H1 (cell line): ENCODE data around the gene KDM6A. TPM values are rescaled to one million over a fixed set of nuclear protein-coding genes. Genes with fewer than 3 reads are reported as not detected.

Experiments used
- CTCF ChIA-PET: fragments of 300-600 bp; sonication (Branson Sonifier 250); formaldehyde crosslinking; loops from one replicate; lab custom pipeline; 2021; ENCODE audit not compliant: partially characterized antibody; lab: Charles Lee
- POLR2A ChIA-PET: fragments of 300-600 bp; sonication (Branson Sonifier 250); formaldehyde crosslinking; loops from one replicate; lab custom pipeline; 2021; ENCODE audit warnings: inconsistent platforms; ENCODE audit not compliant: partially characterized antibody; lab: Charles Lee
- DNase-seq, 2 experiments: peaks; one replicate each; pipeline versions ENCODE4 v3.0.0 to v3.0.0-alpha.2; 2010 to 2022; ENCODE audit warnings: low spot score in 2 of 2, low read depth in 1 of 2, mixed read lengths in 1 of 2
- FAIRE-seq: peaks from 2 replicates; lab custom pipeline; 2011; peaks lifted over from hg19 to GRCh38; lab: Jason Lieb, UNC
- H2AFZ ChIP-seq: 2 replicates; pipeline ENCODE4 v1.8.1; 2012; ENCODE audit warnings: low read length, inconsistent platforms
- H2AK5ac ChIP-seq: 2 replicates; pipeline ENCODE4 v1.6.1; 2013; ENCODE audit warnings: low read depth, low read length
- H2BK120ac ChIP-seq: replicated peaks from 2 replicates; pipeline ENCODE3; 2013; ENCODE audit warnings: low read depth, low read length, inconsistent platforms
- H2BK12ac ChIP-seq: 2 replicates; pipeline ENCODE4 v1.6.1; 2013; ENCODE audit warnings: low read depth, low read length
- H2BK15ac ChIP-seq: 2 replicates; pipeline ENCODE4 v1.6.1; 2013; ENCODE audit warnings: low read length
- H2BK20ac ChIP-seq: 2 replicates; pipeline ENCODE4 v1.6.1; 2013; ENCODE audit warnings: low read length
- H2BK5ac ChIP-seq: 2 replicates; pipeline ENCODE4 v1.6.1; 2013; ENCODE audit warnings: low read depth, low read length
- H3K14ac ChIP-seq: 2 replicates; pipeline ENCODE4 v1.6.1; 2013; ENCODE audit warnings: inconsistent platforms; ENCODE audit not compliant: insufficient read length
- H3K18ac ChIP-seq: 2 replicates; pipeline ENCODE4 v1.6.1; 2013; ENCODE audit warnings: low read length; ENCODE audit errors: extremely low read depth
- H3K23ac ChIP-seq: 2 replicates; pipeline ENCODE4 v1.6.1; 2013; ENCODE audit warnings: inconsistent platforms; ENCODE audit not compliant: insufficient read length
- H3K23me2 ChIP-seq: 2 replicates; pipeline ENCODE4 v1.6.1; 2013; ENCODE audit warnings: low read depth, low read length
- H3K27ac ChIP-seq: 2 replicates; pipeline ENCODE4 v1.6.1; 2011; ENCODE audit warnings: low read depth, low read length, inconsistent platforms
- H3K27me3 ChIP-seq, 4 experiments: replicated peaks in 1 of 4; 1 replicate in 1 of 4; 2 replicates in 3 of 4; pipeline versions ENCODE4 v1.6.1 to v1.8.1; 2011 to 2013; ENCODE audit warnings: low read length in 3 of 4, mild to moderate bottlenecking in 3 of 4, inconsistent platforms in 2 of 4, mixed read lengths in 2 of 4, moderate library complexity in 1 of 4; ENCODE audit not compliant: control insufficient read depth in 3 of 4, insufficient read depth in 3 of 4; ENCODE audit errors: extremely low read depth in 1 of 4
- H3K36me3 ChIP-seq, 4 experiments: 2 replicates each; pipeline versions ENCODE4 v1.6.1 to v1.8.1; 2011 to 2013; ENCODE audit warnings: mild to moderate bottlenecking in 4 of 4, low read length in 3 of 4, moderate library complexity in 2 of 4, control low read depth in 1 of 4, inconsistent platforms in 1 of 4; ENCODE audit not compliant: insufficient read depth in 4 of 4, control insufficient read depth in 2 of 4
- H3K4ac ChIP-seq: replicated peaks from 2 replicates; pipeline ENCODE3; 2013; ENCODE audit warnings: low read length, low read depth, mixed read lengths, inconsistent platforms; ENCODE audit not compliant: insufficient read length
- H3K4me1 ChIP-seq, 4 experiments: replicated peaks in 1 of 4; 1 replicate in 1 of 4; 2 replicates in 3 of 4; pipeline versions ENCODE4 v1.6.1 to v1.8.1; 2011 to 2013; ENCODE audit warnings: low read length in 3 of 4, inconsistent platforms in 2 of 4, mixed read lengths in 1 of 4; ENCODE audit not compliant: insufficient read depth in 4 of 4, control insufficient read depth in 3 of 4
- H3K4me2 ChIP-seq, 2 experiments: 2 replicates each; pipeline versions ENCODE4 v1.6.1 to v1.8.1; 2011 to 2013; ENCODE audit warnings: low read depth in 2 of 2, low read length in 2 of 2, control low read depth in 1 of 2, inconsistent platforms in 1 of 2, mild to moderate bottlenecking in 1 of 2; ENCODE audit not compliant: insufficient read depth in 1 of 2
- H3K4me3 ChIP-seq, 4 experiments: fragments of 200-600, 300-600 bp in 1 of 4; sonication (generic), shearing (Covaris generic), sonication (Bioruptor Twin) in 1 of 4; 2 replicates each; pipeline versions ENCODE4 v1.5.1 to v1.8.1; 2011 to 2016; ENCODE audit warnings: low read length in 4 of 4, low read depth in 3 of 4, control low read depth in 2 of 4, inconsistent platforms in 2 of 4, mild to moderate bottlenecking in 2 of 4, mixed read lengths in 1 of 4, moderate library complexity in 1 of 4; ENCODE audit not compliant: insufficient read depth in 2 of 4; ENCODE audit errors: extremely low read depth in 1 of 4
- H3K56ac ChIP-seq: replicated peaks from 2 replicates; pipeline ENCODE3; 2013; ENCODE audit warnings: low read depth, mild to moderate bottlenecking, mixed read lengths, low read length, inconsistent platforms; ENCODE audit not compliant: insufficient read length
- H3K79me1 ChIP-seq: 2 replicates; pipeline ENCODE4 v1.6.1; 2013; ENCODE audit warnings: low read depth, low read length, control low read depth
- H3K79me2 ChIP-seq, 2 experiments: 2 replicates each; pipeline versions ENCODE4 v1.6.1 to v1.8.1; 2012 to 2013; ENCODE audit warnings: low read length in 2 of 2, mild to moderate bottlenecking in 2 of 2, inconsistent platforms in 1 of 2; ENCODE audit not compliant: insufficient read depth in 2 of 2, control insufficient read depth in 1 of 2
- H3K9ac ChIP-seq, 4 experiments: replicated peaks in 1 of 4; 1 replicate in 1 of 4; 2 replicates in 3 of 4; pipeline versions ENCODE4 v1.6.1 to v1.8.1; 2011 to 2013; ENCODE audit warnings: low read depth in 3 of 4, low read length in 3 of 4, control low read depth in 2 of 4, mild to moderate bottlenecking in 2 of 4, moderate library complexity in 2 of 4, inconsistent platforms in 1 of 4; ENCODE audit errors: extremely low read depth in 1 of 4
- H3K9me3 ChIP-seq, 2 experiments: 2 replicates each; pipeline versions ENCODE4 v1.6.1 to v1.8.1; 2012 to 2013; ENCODE audit warnings: mild to moderate bottlenecking in 2 of 2, moderate library complexity in 2 of 2, control low read depth in 1 of 2, inconsistent platforms in 1 of 2, low read depth in 1 of 2, low read length in 1 of 2, mixed read lengths in 1 of 2; ENCODE audit not compliant: insufficient read depth in 2 of 2
- H4K20me1 ChIP-seq, 2 experiments: replicated peaks in 1 of 2; 2 replicates each; pipeline versions ENCODE3 to v1.8.1; 2011 to 2013; ENCODE audit warnings: inconsistent platforms in 2 of 2, low read length in 2 of 2, mild to moderate bottlenecking in 1 of 2; ENCODE audit not compliant: insufficient read depth in 2 of 2, control insufficient read depth in 1 of 2
- H4K5ac ChIP-seq: 2 replicates; pipeline ENCODE4 v1.6.1; 2013; ENCODE audit warnings: low read length, low read depth, mixed read lengths, inconsistent platforms; ENCODE audit not compliant: insufficient read length
- H4K8ac ChIP-seq: 2 replicates; pipeline ENCODE4 v1.8.0; 2013; ENCODE audit warnings: mild to moderate bottlenecking, moderate library complexity, low read length, inconsistent platforms; ENCODE audit not compliant: insufficient read depth; ENCODE audit errors: extremely low read depth
- H4K91ac ChIP-seq: replicated peaks from 2 replicates; pipeline ENCODE3; 2013; ENCODE audit warnings: low read length, mixed read lengths, inconsistent platforms; ENCODE audit not compliant: insufficient read length
- ASH2L ChIP-seq: fragments of 200-600, 300-600 bp; sonication (generic); IDR thresholded peaks from one replicate; pipeline ENCODE4 v1.7.1; 2017; ENCODE audit warnings: low read length
- BRCA1 ChIP-seq: IDR thresholded peaks from 2 replicates; pipeline ENCODE4 v1.6.1; 2012; ENCODE audit warnings: low read depth, low read length, improper control_type of control experiment
- CEBPB ChIP-seq: IDR thresholded peaks from 2 replicates; pipeline ENCODE4 v1.6.1; 2012; ENCODE audit warnings: low read depth, low read length
- FOSL1 ChIP-seq: IDR thresholded peaks from 2 replicates; pipeline ENCODE4 v1.6.1; 2011; ENCODE audit warnings: mild to moderate bottlenecking, low read depth, low read length, moderate library complexity; ENCODE audit not compliant: insufficient read depth
- GABPA ChIP-seq: IDR thresholded peaks from 2 replicates; pipeline ENCODE4 v1.6.1; 2011; ENCODE audit warnings: mild to moderate bottlenecking, low read length, moderate library complexity, borderline replicate concordance; ENCODE audit not compliant: insufficient read depth
- JUN ChIP-seq: IDR thresholded peaks from 2 replicates; pipeline ENCODE4 v1.6.1; 2011; ENCODE audit warnings: low read depth, mild to moderate bottlenecking, improper control_type of control experiment, low read length
- MAFK ChIP-seq: IDR thresholded peaks from 2 replicates; pipeline ENCODE4 v1.6.1; 2012; ENCODE audit warnings: low read depth, mild to moderate bottlenecking, improper control_type of control experiment, low read length
- NRF1 ChIP-seq: IDR thresholded peaks from 2 replicates; pipeline ENCODE4 v1.6.1; 2011; ENCODE audit warnings: mild to moderate bottlenecking, low read depth, low read length, improper control_type of control experiment
- POLR2AphosphoS5 ChIP-seq: IDR thresholded peaks from 2 replicates; pipeline ENCODE4 v1.6.1; 2011; ENCODE audit warnings: low read depth, low read length
- RBBP5 ChIP-seq: IDR thresholded peaks from 2 replicates; pipeline ENCODE4 v1.7.1; 2012; ENCODE audit warnings: low read depth, mild to moderate bottlenecking, inconsistent platforms, low read length, moderate library complexity, borderline replicate concordance
- SAP30 ChIP-seq: fragments of 300-600 bp; sonication (generic); IDR thresholded peaks from 2 replicates; pipeline ENCODE4 v1.7.1; 2012; ENCODE audit warnings: low read length, moderate library complexity, mild to moderate bottlenecking, inconsistent platforms; ENCODE audit not compliant: insufficient read depth, insufficient replicate concordance
- SIRT6 ChIP-seq: IDR thresholded peaks from one replicate; pipeline ENCODE4 v1.7.1; 2012; ENCODE audit warnings: low read length, inconsistent platforms
- SIX5 ChIP-seq: IDR thresholded peaks from 2 replicates; pipeline ENCODE4 v1.6.1; 2011; ENCODE audit warnings: mild to moderate bottlenecking, low read depth, low read length
- SP4 ChIP-seq: IDR thresholded peaks from 2 replicates; pipeline ENCODE4 v1.6.1; 2012; ENCODE audit warnings: low read length, inconsistent platforms
- SRF ChIP-seq: IDR thresholded peaks from 2 replicates; pipeline ENCODE4 v1.6.1; 2011; ENCODE audit warnings: mild to moderate bottlenecking, low read depth, low read length, moderate library complexity
- TAF7 ChIP-seq: optimal IDR thresholded peaks from 2 replicates; pipeline ENCODE3; 2011; ENCODE audit warnings: low read depth, mild to moderate bottlenecking, inconsistent platforms, low read length, moderate library complexity, borderline replicate concordance
- TEAD4 ChIP-seq: IDR thresholded peaks from 2 replicates; pipeline ENCODE4 v1.6.1; 2012; ENCODE audit warnings: low read depth, low read length, inconsistent platforms, mixed read lengths
- WGBS, 2 experiments: shearing (Covaris generic) in 1 of 2; methylation state at CpG; one replicate each; pipeline versions ENCODE4 v1.1.6 to v1.1.7; 2013 to 2015; ENCODE audit warnings: low lambda C conversion rate in 2 of 2, mixed read lengths in 2 of 2, inconsistent platforms in 1 of 2, low coverage in 1 of 2, missing lambda C conversion rate in 1 of 2; ENCODE audit not compliant: insufficient replicate concordance in 2 of 2, insufficient coverage in 1 of 2, insufficient read length in 1 of 2; ENCODE audit errors: extremely low coverage in 1 of 2, missing lambda C conversion rate in 1 of 2; 5-methylcytosine and 5-hydroxymethylcytosine counted together
- polyA plus RNA-seq, 7 experiments: library from polyadenylated mRNA; depleted of rRNA in 3 of 7; stranded (reverse) in 5 of 7; unstranded in 2 of 7; fragments of >200 nt in 5 of 7; fragments of 200-250 nt in 2 of 7; gene quantifications; 1 replicate in 5 of 7; 2 replicates in 1 of 7; 4 replicates in 1 of 7; pipeline versions ENCODE4 v1.2.1 to v1.2.3, GENCODE V29; 2011 to 2013; ENCODE audit warnings: missing spikeins in 2 of 7, mixed read lengths in 2 of 7
- total RNA-seq: library from RNA; stranded (reverse); fragmentation: NEBNext Ultra II Directional; extraction: Animal tissue kit (Norgen Biotek cat#: 25700); gene quantifications from 2 replicates; pipeline ENCODE4 v1.2.1, GENCODE V29; 2021

KDM6A gene
- total and polyA plus RNA-seq, 2 of the 8 experiments (the other 6 are each of a cell fraction or from before 2014, with no cell fraction given): 43.5 to 58.4 TPM

DNA sequence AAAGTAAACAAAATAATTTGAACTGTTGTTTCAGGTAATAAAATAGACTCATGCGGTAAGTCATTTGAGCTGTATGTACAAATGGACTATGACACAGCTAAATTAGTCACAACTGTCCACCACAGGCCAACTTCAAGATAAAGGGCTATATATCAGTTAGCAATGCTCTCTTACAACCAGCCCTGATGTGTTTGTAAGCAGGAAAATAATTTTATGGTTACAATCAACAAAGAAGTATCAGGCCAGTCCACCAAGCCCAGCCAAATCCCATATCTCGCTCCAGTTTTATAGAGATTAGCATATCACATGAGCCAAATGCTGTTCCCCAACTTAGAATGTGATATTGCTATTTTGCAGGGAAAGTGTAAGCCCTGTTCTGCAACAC, 29.7 kb upstream of the KDM6A start:
- no peaks in the 10 kb centered on the region for H3K79me2 ChIP-seq
- no peak for FAIRE-seq
- POLR2A ChIA-PET: no interaction called here
- TF ChIP-seq GABPA: no peak
- TF ChIP-seq MAFK: no peak
- TF ChIP-seq SIRT6: no peak
- no peak for TF ChIP-seq CEBPB
- no peak for TF ChIP-seq JUN
- TF ChIP-seq BRCA1: no peak
- no peak for TF ChIP-seq RBBP5
- no peak for TF ChIP-seq SAP30
- TF ChIP-seq NRF1: no peak
- no peak for TF ChIP-seq SIX5
- TF ChIP-seq TEAD4: no peak
- TF ChIP-seq POLR2AphosphoS5: no peak
- TF ChIP-seq TAF7: no peak
- no peak for TF ChIP-seq SRF
- TF ChIP-seq ASH2L: no peak
- no peak for TF ChIP-seq FOSL1
- TF ChIP-seq SP4: no peak

More for the DNA sequence above, 29.7 kb upstream of the KDM6A start:
- Histone ChIP-seq H4K5ac (no peak overlapping the region), H3K4ac (no peak overlapping the region), H2BK5ac (no peak overlapping the region), H3K4me2 (no peak overlapping the region), H2BK15ac (no peak overlapping the region), H3K4me3 (no peak overlapping the region), H2AK5ac (no peak overlapping the region), H3K79me1 (no peaks in the 10 kb centered on the region), H4K8ac (no peak overlapping the region), H3K9ac (no peak overlapping the region), H2BK120ac (no peak overlapping the region), H3K18ac (no peak overlapping the region), H3K14ac (no peak overlapping the region), H4K91ac (no peak overlapping the region), H3K36me3 (no peaks in the 10 kb centered on the region), H2AFZ (no peak overlapping the region), H3K23me2 (no peaks in the 10 kb centered on the region), H3K4me1 (no peaks in the 10 kb centered on the region), H3K27me3 (no peaks in the 10 kb centered on the region), H4K20me1 (no peaks in the 10 kb centered on the region), H3K56ac (no peak overlapping the region), H3K27ac (no peak overlapping the region), H3K23ac (no peak overlapping the region), H2BK12ac (no peak overlapping the region), H3K9me3 (no peaks in the 10 kb centered on the region), H2BK20ac (no peak overlapping the region)
- no peak for DNase-seq
- WGBS, 2 experiments: 84% methylated on average over 2 of the region's 2 CpGs; no CpG with 5 or more reads in 1 of the 2 experiments
- CTCF ChIA-PET: no interaction called here
